Right lung (tissue), 5 donors: ENCODE measurements around the gene METTL17. TPM values are rescaled to one million over a fixed set of nuclear protein-coding genes. Genes with fewer than 3 reads are reported as not detected.

Experiments used
- DNase-seq, 2 donors: peaks; one replicate each; pipeline ENCODE4 v3.0.0-alpha.2; 2013
- polyA plus RNA-seq, 5 donors: library from polyadenylated mRNA; unstranded; fragments of 120-200 nt; gene quantifications; one replicate each; pipeline versions ENCODE4 v1.2.1 to v1.2.3, GENCODE V29; 2013; ENCODE audit warnings: inconsistent platforms in 1 of 5, low replicate concordance in 1 of 5; ENCODE audit not compliant: insufficient read length in 5 of 5, insufficient read depth in 1 of 5

The METTL17 gene
- polyA plus RNA-seq, 5 donors: 104 to 139 (median 116) TPM

GRCh38 chr14:21041676-21042433 is 52.1 kb downstream of the METTL17 start, which contains the start of gene RNASE7:
Gene RNASE7, plus strand, starts transcription at chr14:21042362. Its CDS starts 631 bp downstream, at chr14:21042993.
- no peak for DNase-seq

DNA sequence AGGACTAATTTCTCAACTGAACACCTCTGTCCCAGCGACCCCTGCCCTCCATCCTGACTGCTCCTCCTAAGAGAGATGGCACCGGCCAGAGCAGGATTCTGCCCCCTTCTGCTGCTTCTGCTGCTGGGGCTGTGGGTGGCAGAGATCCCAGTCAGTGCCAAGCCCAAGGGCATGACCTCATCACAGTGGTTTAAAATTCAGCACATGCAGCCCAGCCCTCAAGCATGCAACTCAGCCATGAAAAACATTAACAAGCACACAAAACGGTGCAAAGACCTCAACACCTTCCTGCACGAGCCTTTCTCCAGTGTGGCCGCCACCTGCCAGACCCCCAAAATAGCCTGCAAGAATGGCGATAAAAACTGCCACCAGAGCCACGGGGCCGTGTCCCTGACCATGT is 53.1 kb downstream of the METTL17 start:
- DNase-seq: no peak

- no peak for DNase-seq
Measured at GRCh38 chr14:21043387-21043973, 53.7 kb downstream of the METTL17 start.

DNA sequence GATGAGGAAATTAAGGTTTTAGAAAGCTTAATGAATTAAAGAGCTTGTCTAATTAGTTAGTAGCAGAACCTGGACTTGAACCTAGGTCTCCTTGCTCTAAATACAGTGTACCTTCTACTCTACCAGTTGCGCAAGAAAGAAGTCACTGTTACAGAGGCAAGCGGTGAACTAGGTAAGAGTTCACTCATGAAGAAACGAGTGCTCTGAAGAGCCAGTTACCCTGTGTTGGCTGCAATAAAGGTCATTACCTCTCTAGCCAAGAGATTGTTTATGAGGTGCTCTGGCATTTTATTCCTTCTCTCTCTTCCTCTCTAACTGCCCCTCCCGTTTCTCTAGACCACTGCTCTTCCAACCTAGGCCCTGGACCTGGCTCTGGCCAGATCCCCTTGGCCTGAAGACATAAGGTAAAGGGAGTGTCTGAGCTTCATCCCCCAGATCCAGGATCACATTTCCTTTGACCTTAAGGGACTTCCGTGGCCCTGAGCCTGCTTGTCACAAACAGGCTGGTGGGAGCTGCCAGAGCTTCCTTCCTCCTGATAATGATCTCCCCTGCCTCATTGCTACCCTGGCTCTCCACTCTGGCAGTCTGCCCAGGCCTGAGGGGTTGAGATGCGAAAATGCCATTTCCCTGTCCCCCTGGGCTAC is 54.3 kb downstream of the METTL17 start:
- no peak for DNase-seq

Other genes starting within 250 kb of the METTL17 start
- gene EDDM3A, start 244.1 kb upstream of the METTL17 start, polyA plus RNA-seq: under 1 TPM in 1 of 5 donors, not detected in 4; 0.16 TPM
- gene EDDM3B, start 221.6 kb upstream of the METTL17 start, polyA plus RNA-seq: not detected
- gene RNASE6, start 208.7 kb upstream of the METTL17 start, polyA plus RNA-seq: 1 to 10 TPM; 6.5 to 8.3 (median 7.9) TPM
- 100 to 1,000 TPM; 299 to 478 (median 401) TPM for gene RNASE1, start 187.1 kb upstream of the METTL17 start, polyA plus RNA-seq
- gene RNASE3, start 98.6 kb upstream of the METTL17 start, polyA plus RNA-seq: 1 to 10 TPM in 1 of 5 donors, under 1 TPM in 3, not detected in 1; 0.44 to 1.6 (median 0.72) TPM
- gene RNASE2, start 34.5 kb upstream of the METTL17 start, polyA plus RNA-seq: 1 to 10 TPM; 1.2 to 2.5 (median 1.8) TPM
- under 1 TPM in 2 of 5 donors, not detected in 3; 0.14 to 0.49 TPM for gene SLC39A2, start 9.3 kb downstream of the METTL17 start, polyA plus RNA-seq
- gene NDRG2, start 35.1 kb downstream of the METTL17 start, polyA plus RNA-seq: 100 to 1,000 TPM; 123 to 163 (median 138) TPM
- gene TPPP2, start 40.2 kb downstream of the METTL17 start, polyA plus RNA-seq: under 1 TPM; 0.12 to 0.39 (median 0.23) TPM
- under 1 TPM in 1 of 5 donors, not detected in 4; 0.16 TPM for gene RNASE13, start 44.8 kb downstream of the METTL17 start, polyA plus RNA-seq
- under 1 TPM in 3 of 5 donors, not detected in 2; 0.12 to 0.13 (median 0.12) TPM for gene RNASE7, start 52.4 kb downstream of the METTL17 start, polyA plus RNA-seq
- not detected for gene RNASE8, start 67.8 kb downstream of the METTL17 start, polyA plus RNA-seq
- gene ARHGEF40, start 80.3 kb downstream of the METTL17 start, polyA plus RNA-seq: 10 to 100 TPM; 69.5 to 88.8 (median 83.3) TPM
- gene ZNF219, start 108.7 kb downstream of the METTL17 start, polyA plus RNA-seq: 10 to 100 TPM; 28.2 to 49.2 (median 34.2) TPM
- gene TMEM253, start 111.1 kb downstream of the METTL17 start, polyA plus RNA-seq: 1 to 10 TPM in 3 of 5 donors, under 1 TPM in 2; 0.74 to 2.3 (median 1.0) TPM
- under 1 TPM; 0.03 to 0.36 (median 0.10) TPM for gene OR5AU1, start 166.1 kb downstream of the METTL17 start, polyA plus RNA-seq